Measurements from ENCODE around the gene AADAT. TPM values are rescaled to one million over a fixed set of nuclear protein-coding genes. Genes with fewer than 3 reads are reported as not detected.

AADAT gene
- total and polyA plus RNA-seq, 2 of the 8 experiments (the other 6 are each of a cell fraction or from before 2014, with no cell fraction given): 6.1 to 7.7 TPM

- TF ChIP-seq HDAC6 (IDR thresholded peaks at IDR 0.05; ENCODE audit: low read depth, low read length) (no peak), BRCA1 (IDR thresholded peaks at IDR 0.05; ENCODE audit: low read depth, low read length) (no peak), NRF1 (IDR thresholded peaks at IDR 0.05; ENCODE audit: low read depth, low read length) (no peak), RXRA (IDR thresholded peaks at IDR 0.05; ENCODE audit: insufficient read depth, low read depth, low read length) (no peak), POLR2A (IDR thresholded peaks at IDR 0.05; ENCODE audit: control extremely low read depth in 1 of 2, low read depth in 2 of 2, low read length in 2 of 2) (peak in 1 of 2 experiments; percentile 56; a peak in 1 of 3 replicates), BCL11A (IDR thresholded peaks at IDR 0.05; ENCODE audit: low read depth in 2 of 2, low read length in 2 of 2) (no peak), EZH2 (IDR thresholded peaks at IDR 0.05; ENCODE audit: low read depth, low read length, severe bottlenecking) (no peak), POU5F1 (IDR thresholded peaks at IDR 0.05; ENCODE audit: low read depth, low read length) (no peak), YY1 (IDR thresholded peaks at IDR 0.05; ENCODE audit: low read depth, low read length) (no peak), SIN3A (conservative IDR thresholded peaks at IDR 0.05 in 1 of 2, IDR thresholded peaks at IDR 0.05 in 1 of 2; ENCODE audit: low read depth in 1 of 2, low read length in 2 of 2) (0 out of 4 replicates have a peak, but pooled peaks of 1 of the 2 experiments have one; percentile 34), GTF2F1 (IDR thresholded peaks at IDR 0.05; ENCODE audit: borderline replicate concordance, low read depth, low read length) (no peak), SAP30 (IDR thresholded peaks at IDR 0.05; ENCODE audit: insufficient read depth, insufficient replicate concordance, low read length) (no peak), TAF1 (IDR thresholded peaks at IDR 0.05; ENCODE audit: low read depth, low read length) (peak; percentile 48), TEAD4 (IDR thresholded peaks at IDR 0.05; ENCODE audit: low read depth, low read length) (no peak), RNF2 (IDR thresholded peaks at IDR 0.05; ENCODE audit: borderline replicate concordance, low read depth, low read length, missing control alignments, poor library complexity, severe bottlenecking) (no peak), SP1 (IDR thresholded peaks at IDR 0.05; ENCODE audit: low read depth, low read length) (no peak), JUND (IDR thresholded peaks at IDR 0.05; ENCODE audit: low read length) (no peak), TBP (IDR thresholded peaks at IDR 0.05; ENCODE audit: low read depth, low read length) (peak; percentile 41; the same call in 1 of the 2 replicates), SP2 (IDR thresholded peaks at IDR 0.05; ENCODE audit: low read length) (no peak), RFX5 (IDR thresholded peaks at IDR 0.05; ENCODE audit: borderline replicate concordance, low read depth, low read length) (no peak), RBBP5 (IDR thresholded peaks at IDR 0.05; ENCODE audit: borderline replicate concordance, low read depth, low read length) (0 out of 2 replicates have a peak, but pooled peaks have one; percentile 90)
- TF ChIP-seq, protein P1, sequence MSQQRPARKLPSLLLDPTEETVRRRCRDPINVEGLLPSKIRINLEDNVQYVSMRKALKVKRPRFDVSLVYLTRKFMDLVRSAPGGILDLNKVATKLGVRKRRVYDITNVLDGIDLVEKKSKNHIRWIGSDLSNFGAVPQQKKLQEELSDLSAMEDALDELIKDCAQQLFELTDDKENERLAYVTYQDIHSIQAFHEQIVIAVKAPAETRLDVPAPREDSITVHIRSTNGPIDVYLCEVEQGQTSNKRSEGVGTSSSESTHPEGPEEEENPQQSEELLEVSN (IDR thresholded peaks at IDR 0.05): peak; percentile 89
- TF ChIP-seq, protein P2, sequence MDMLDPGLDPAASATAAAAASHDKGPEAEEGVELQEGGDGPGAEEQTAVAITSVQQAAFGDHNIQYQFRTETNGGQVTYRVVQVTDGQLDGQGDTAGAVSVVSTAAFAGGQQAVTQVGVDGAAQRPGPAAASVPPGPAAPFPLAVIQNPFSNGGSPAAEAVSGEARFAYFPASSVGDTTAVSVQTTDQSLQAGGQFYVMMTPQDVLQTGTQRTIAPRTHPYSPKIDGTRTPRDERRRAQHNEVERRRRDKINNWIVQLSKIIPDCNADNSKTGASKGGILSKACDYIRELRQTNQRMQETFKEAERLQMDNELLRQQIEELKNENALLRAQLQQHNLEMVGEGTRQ (IDR thresholded peaks at IDR 0.05; ENCODE audit: low read length): no peak
These were observed at the start of gene AADAT (continued) for GRCh38 chr4:170089668-170090351.

Data from H1 (cell line).